ENCODE measurements around the gene KLHL3. TPM values are rescaled to one million over a fixed set of nuclear protein-coding genes. Genes with fewer than 3 reads are reported as not detected.

The KLHL3 gene
- total RNA-seq, 1 donor from 2014 or later: 6.8 TPM

DNA sequence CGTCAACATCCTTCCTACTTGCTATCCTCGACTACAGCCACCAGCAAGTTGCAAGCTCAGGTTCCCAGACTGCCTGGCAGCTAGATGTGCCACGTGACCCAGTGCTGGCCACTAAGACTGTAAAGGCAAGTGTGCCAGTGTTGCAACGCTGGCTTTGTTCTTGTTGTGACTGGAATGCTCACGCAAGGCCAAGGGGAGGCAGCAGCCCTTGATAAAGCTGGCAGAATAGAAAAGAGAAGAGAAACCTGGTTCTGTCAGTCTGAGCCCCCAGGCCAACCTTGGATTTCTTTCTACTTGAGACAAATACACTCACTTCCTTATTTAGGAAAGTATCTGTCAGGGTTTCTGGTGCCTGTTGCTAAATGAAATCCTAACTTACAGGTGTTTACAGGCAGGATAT is 113.0 kb downstream of the KLHL3 start:
- Histone ChIP-seq H3K36me3 (no peaks in the 10 kb centered on the region), H3K4me3 (no peak overlapping the region), H3K4me1 (peaks cover 16% of the 10 kb centered on the region), H3K27ac (no peak overlapping the region), H3K27me3 (no peaks in the 10 kb centered on the region), H3K9me3 (no peaks in the 10 kb centered on the region)
- DNase-seq: peak; percentile 83
- ATAC-seq: peak; percentile 84
- TF ChIP-seq, protein P1, sequence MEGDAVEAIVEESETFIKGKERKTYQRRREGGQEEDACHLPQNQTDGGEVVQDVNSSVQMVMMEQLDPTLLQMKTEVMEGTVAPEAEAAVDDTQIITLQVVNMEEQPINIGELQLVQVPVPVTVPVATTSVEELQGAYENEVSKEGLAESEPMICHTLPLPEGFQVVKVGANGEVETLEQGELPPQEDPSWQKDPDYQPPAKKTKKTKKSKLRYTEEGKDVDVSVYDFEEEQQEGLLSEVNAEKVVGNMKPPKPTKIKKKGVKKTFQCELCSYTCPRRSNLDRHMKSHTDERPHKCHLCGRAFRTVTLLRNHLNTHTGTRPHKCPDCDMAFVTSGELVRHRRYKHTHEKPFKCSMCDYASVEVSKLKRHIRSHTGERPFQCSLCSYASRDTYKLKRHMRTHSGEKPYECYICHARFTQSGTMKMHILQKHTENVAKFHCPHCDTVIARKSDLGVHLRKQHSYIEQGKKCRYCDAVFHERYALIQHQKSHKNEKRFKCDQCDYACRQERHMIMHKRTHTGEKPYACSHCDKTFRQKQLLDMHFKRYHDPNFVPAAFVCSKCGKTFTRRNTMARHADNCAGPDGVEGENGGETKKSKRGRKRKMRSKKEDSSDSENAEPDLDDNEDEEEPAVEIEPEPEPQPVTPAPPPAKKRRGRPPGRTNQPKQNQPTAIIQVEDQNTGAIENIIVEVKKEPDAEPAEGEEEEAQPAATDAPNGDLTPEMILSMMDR (IDR thresholded peaks at IDR 0.05): no peak
- intact Hi-C loops (cut with DNase I): no loop called here

GRCh38 chr5:137621861-137622823 is 113.7 kb downstream of the KLHL3 start:
- Histone ChIP-seq H3K27ac (no peak overlapping the region), H3K36me3 (no peaks in the 10 kb centered on the region), H3K9me3 (no peaks in the 10 kb centered on the region), H3K4me1 (peaks cover 16% of the 10 kb centered on the region), H3K4me3 (no peak overlapping the region), H3K27me3 (no peaks in the 10 kb centered on the region)
- intact Hi-C loops (cut with DNase I): no loop called here
- TF ChIP-seq, protein P1 (IDR thresholded peaks at IDR 0.05): no peak
- ATAC-seq: no peak
- no peak for DNase-seq

- H3K27ac ChIP-seq: no peak overlapping the region
- H3K9me3 ChIP-seq: no peaks in the 10 kb centered on the region
- intact Hi-C loops (cut with DNase I): no loop called here
- H3K4me3 ChIP-seq: no peak overlapping the region
- ATAC-seq (no peak), DNase-seq (no peak)
- H3K4me1 ChIP-seq: peaks cover 16% of the 10 kb centered on the region
- TF ChIP-seq, protein P1 (IDR thresholded peaks at IDR 0.05): no peak
- no peaks in the 10 kb centered on the region for H3K36me3 ChIP-seq
- no peaks in the 10 kb centered on the region for H3K27me3 ChIP-seq
These were observed 114.6 kb downstream of the KLHL3 start for GRCh38 chr5:137621306-137621705.

- intact Hi-C loops (cut with DNase I): no loop called here
- DNase-seq (no peak), ATAC-seq (peak; percentile 75)
- Histone ChIP-seq H3K9me3 (no peaks in the 10 kb centered on the region), H3K4me3 (no peak overlapping the region), H3K27me3 (no peaks in the 10 kb centered on the region), H3K36me3 (no peaks in the 10 kb centered on the region), H3K4me1 (peaks cover 16% of the 10 kb centered on the region), H3K27ac (peak overlapping the region; percentile 52)
- TF ChIP-seq, protein P1 (IDR thresholded peaks at IDR 0.05): no peak
These were observed 116.6 kb downstream of the KLHL3 start for GRCh38 chr5:137619191-137619870.

GRCh38 chr5:137618476-137618875 is 117.4 kb downstream of the KLHL3 start:
- TF ChIP-seq, protein P1 (IDR thresholded peaks at IDR 0.05): no peak
- Histone ChIP-seq H3K27me3 (no peaks in the 10 kb centered on the region), H3K27ac (no peak overlapping the region), H3K9me3 (no peaks in the 10 kb centered on the region), H3K36me3 (no peaks in the 10 kb centered on the region), H3K4me3 (no peak overlapping the region), H3K4me1 (peaks cover 16% of the 10 kb centered on the region)
- intact Hi-C loops (cut with DNase I): no loop called here
- no peak for ATAC-seq
- no peak for DNase-seq

All from upper lobe of right lung (tissue), 1 donor.